Activated CD8-positive, alpha-beta memory T cell treated with anti-CD3 and anti-CD28 coated beads, Interleukin-2, amount 50 U/mL, for 24 hours (primary cell): ENCODE results near the gene ADAM12.

ENCODE experiments used
- DNase-seq: peaks from one replicate; pipeline ENCODE4 v3.0.0-alpha.2; 2020; ENCODE audit errors: extremely low read depth

ADAM12 gene

GRCh38 chr10:126122881-126123280 lies 265.4 kb downstream of the ADAM12 start:
- no peak for DNase-seq

GRCh38 chr10:126119599-126119998 lies 268.7 kb downstream of the ADAM12 start:
- DNase-seq: no peak

GRCh38 chr10:126118476-126118875 lies 269.8 kb downstream of the ADAM12 start:
- no peak for DNase-seq

GRCh38 chr10:126117196-126117595 lies 271.1 kb downstream of the ADAM12 start:
- no peak for DNase-seq

DNA sequence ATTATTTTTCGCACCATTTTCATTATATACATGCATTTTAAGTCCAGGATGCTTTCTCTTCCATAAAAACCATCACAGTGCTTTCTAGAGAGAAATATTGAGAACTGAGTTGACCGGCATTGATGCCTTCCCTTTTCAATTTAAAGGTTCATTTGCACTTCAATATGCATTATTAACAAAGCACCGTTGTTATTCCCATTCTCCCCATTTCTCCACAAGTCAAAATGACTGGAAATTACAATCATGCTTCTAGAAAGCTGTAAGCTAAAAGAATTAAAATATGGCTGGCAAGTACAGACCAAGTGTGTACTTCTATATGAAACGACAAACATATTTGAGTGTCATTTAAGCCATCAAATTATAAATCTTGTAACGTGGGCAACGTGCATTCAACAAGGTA lies 272.4 kb downstream of the ADAM12 start:
- no peak for DNase-seq

GRCh38 chr10:126114884-126115555 lies 273.3 kb downstream of the ADAM12 start:
- DNase-seq: no peak

- DNase-seq: no peak
Observed at GRCh38 chr10:126111516-126111915, 276.8 kb downstream of the ADAM12 start.

DNA sequence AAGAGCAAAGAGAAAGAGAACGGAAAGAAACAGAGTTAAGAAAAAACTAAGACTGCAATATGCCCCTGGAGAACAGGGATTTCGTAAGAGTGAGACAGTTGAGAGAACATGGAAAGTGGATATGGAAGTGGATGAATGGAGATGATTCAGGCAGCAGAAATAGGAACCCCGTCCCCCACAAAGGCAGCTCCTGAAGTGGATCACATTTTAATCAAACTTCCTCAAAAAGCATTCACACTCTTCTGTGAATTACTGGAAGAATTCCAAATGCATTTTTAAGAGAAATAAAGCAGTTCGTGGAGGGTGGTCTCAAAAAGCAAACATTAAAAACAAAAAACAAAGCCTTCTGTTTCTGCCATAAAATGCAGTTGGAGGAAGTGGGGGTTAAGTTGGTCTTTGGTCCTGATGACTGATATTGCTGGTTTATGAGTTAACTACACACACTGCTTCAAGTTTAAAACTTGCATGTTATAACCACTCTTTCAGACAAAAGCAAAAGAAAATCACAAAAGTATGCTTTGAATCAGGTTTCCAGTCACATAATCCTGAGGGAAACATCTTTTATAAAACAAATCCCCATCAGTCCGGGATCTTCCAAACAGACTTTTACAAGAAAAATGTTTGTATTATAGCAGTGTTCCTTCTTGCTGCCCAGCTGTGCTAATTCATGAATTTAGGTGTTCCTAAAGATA lies 277.6 kb downstream of the ADAM12 start:
- no peak for DNase-seq

GRCh38 chr10:126109893-126110292 lies 278.4 kb downstream of the ADAM12 start:
- DNase-seq: no peak

GRCh38 chr10:126108693-126109092 lies 279.6 kb downstream of the ADAM12 start:
- DNase-seq: no peak

- no peak for DNase-seq
Observed at GRCh38 chr10:126104767-126105166, 283.5 kb downstream of the ADAM12 start.

DNA sequence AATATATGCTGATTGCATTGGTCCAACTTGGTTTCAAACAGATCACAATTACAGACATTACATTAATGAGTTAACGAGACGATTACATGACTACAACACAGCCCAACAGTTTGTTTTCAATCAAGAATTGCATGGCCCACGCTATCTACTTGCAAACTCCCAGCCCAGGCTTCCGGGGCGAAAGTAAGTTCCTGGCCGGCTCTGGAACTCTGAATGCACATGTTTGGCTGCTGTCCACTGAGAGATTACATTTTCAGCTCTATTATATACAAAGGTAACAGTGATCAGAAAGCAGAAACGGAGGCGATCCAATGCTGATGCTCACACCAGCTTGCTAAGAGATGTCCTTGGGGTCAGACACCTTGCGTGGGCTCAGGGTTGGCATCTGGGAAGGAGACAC lies 285.6 kb downstream of the ADAM12 start:
- no peak for DNase-seq

DNA sequence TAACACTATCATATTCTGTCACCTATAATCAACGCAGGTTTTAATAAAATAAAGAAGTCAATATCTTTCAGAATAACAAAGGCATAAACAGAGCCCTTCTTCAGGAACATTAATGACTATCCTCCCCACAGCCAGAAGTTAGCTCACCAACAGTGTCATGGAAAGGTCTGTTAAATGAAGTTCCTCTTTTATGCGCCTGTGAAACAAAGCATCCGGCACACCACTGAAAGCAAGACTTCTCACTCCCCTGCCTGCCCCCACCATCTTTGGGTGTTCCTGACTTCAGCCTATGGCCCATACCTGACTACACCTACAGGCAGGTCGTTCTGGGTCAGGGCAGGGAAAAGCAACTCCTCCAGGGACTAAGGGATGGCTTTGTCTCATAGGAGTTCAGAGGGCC lies 286.5 kb downstream of the ADAM12 start:
- DNase-seq: no peak

- no peak for DNase-seq
Observed at GRCh38 chr10:126101325-126101724, 287.0 kb downstream of the ADAM12 start.

DNA sequence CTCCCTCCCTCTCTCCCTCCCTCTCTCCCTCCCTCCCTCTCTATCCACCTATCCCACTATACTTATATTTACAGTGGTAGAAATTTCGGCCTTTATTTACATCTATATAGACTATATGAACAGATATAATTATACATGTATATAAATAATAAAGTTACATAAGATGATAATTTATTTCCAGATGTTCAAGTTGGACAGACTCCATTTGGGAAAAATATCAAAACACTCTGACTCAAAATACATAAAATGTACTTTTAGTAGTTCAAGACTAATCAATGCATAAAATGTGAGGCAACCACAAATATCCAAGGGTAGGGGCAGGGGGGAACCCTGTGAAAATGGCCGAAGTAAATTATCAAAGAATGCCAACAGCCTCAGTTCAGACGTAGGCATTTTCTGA lies 288.9 kb downstream of the ADAM12 start:
- DNase-seq: no peak

- no peak for DNase-seq
Observed at GRCh38 chr10:126098226-126098581, 290.1 kb downstream of the ADAM12 start.

- no peak for DNase-seq
Observed at GRCh38 chr10:126097558-126098225, 290.6 kb downstream of the ADAM12 start.

DNA sequence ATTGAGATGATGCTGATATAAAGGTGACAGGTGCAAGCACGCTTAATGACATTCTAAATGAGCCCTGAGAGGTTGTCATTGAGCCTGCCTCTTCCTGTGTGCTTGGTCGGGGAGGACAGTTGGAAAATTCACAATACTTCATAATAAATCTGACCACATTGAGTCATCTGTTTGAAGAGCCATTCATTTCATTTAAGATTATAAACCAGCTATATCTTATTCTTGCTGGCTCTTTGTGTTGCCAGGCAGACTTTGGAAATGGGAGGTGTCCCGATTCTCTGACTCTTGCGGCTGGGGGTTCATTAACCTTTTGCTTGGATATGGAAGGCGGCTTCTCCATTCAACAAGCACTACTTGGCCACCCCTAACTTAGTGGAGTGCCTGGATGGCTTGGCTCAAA lies 293.7 kb downstream of the ADAM12 start:
- DNase-seq: no peak

DNA sequence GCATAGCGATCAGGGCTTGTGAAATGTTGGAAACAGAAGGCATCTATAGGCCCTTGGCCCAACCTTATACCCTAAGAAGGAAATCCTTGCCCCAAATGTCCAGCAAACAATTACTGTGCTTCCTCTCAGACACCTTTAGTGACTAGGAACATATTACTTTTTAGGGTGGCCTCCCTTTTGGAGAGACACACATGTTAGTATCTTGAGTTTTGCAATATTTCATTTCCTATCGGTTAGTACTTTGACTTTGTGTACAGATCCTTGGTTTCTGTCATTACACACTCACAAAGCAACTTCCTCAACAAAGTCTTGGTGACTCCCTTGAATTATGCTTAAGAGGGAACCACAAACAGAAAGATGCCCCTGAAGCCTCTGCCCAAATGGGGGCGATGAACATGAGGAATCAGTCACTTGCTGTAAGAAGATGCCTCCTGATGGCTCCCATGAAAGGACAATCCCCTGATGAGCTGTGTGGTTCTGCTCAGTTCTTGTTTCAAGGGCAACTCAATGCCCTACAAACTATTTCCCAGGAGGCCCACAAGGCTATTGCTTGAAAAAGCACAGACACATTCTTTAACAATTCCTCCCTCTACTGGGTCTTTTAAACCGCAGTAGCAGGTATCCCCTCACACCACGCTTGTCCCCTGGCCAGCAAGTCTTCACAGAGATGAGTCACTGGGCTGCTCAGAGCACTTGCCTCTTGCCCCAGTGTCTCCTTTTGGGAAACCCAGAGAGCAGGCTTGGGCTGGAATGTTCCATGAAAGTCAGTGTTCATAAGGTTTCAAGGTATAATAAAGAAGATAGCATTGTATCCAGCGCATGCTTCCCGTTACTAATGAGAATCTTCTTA lies 295.7 kb downstream of the ADAM12 start:
- no peak for DNase-seq

- no peak for DNase-seq
Observed at GRCh38 chr10:126090911-126091728, 297.2 kb downstream of the ADAM12 start.

GRCh38 chr10:126090443-126090842 lies 297.8 kb downstream of the ADAM12 start:
- DNase-seq: no peak
